ENCODE data around the gene PDXDC1. TPM values are rescaled to one million over a fixed set of nuclear protein-coding genes. Genes with fewer than 3 reads are reported as not detected.

Gene PDXDC1
- total RNA-seq, 1 experiment from 2014 or later, result 94.3 TPM

- ATAC-seq, result no peak
- intact Hi-C loops (cut with micrococcal nuclease), result no loop called here
- POLR2A ChIA-PET, result no interaction called here
Measured at GRCh38 chr16:14957576-14958322, 17.1 kb upstream of the PDXDC1 start.

GRCh38 chr16:14958323-14958600 lies 16.6 kb upstream of the PDXDC1 start:
- intact Hi-C loops (cut with micrococcal nuclease), result no loop called here
- no TSS peak for BruUV-seq (replicated peaks)
- no peak overlapping the region for H3K9ac ChIP-seq (ENCODE audit: low read length)
- H3K27ac ChIP-seq (ENCODE audit: low read depth, low read length), result no peak overlapping the region
- H3K36me3 ChIP-seq (ENCODE audit: control insufficient read depth in 1 of 2, insufficient read depth in 2 of 2, low read length in 2 of 2), result no peaks in the 10 kb centered on the region
- CTCF ChIA-PET, result no interaction called here
- H4K20me1 ChIP-seq (ENCODE audit: insufficient read depth), result no peaks in the 10 kb centered on the region
- POLR2A ChIA-PET, result no interaction called here
- RAD21 ChIA-PET (ENCODE audit: low non-redundant PET in 1 of 2, low total read pairs in 2 of 2, uncharacterized antibody in 2 of 2, unreplicated experiment in 2 of 2), result no interaction called here
- DNase-seq (ENCODE audit: low read depth, low spot score) (no peak), ATAC-seq (no peak)
- TF ChIP-seq CBX3 (IDR thresholded peaks at IDR 0.05; ENCODE audit: low read depth) (no peak), JUND (IDR thresholded peaks at IDR 0.05) (no peak), REST (IDR thresholded peaks at IDR 0.05; ENCODE audit: low read depth) (no peak)
- no peak overlapping the region for H3K4me3 ChIP-seq (replicated peaks in 1 of 2; ENCODE audit: low read depth in 1 of 2, low read length in 2 of 2)
- H3K27me3 ChIP-seq (ENCODE audit: insufficient read depth, low read length), result no peaks in the 10 kb centered on the region
- no peaks in the 10 kb centered on the region for H3K4me1 ChIP-seq (ENCODE audit: control insufficient read depth in 1 of 2, insufficient read depth in 2 of 2, low read length in 2 of 2)
- H3K9me2 ChIP-seq (ENCODE audit: insufficient read depth), result no peaks in the 10 kb centered on the region
- H2AFZ ChIP-seq (ENCODE audit: low read depth, low read length, poor library complexity, severe bottlenecking), result no peak overlapping the region
- H3K79me2 ChIP-seq (ENCODE audit: insufficient read depth, low read length), result no peaks in the 10 kb centered on the region
- no peak overlapping the region for H3K4me2 ChIP-seq (ENCODE audit: low read length)
- no peaks in the 10 kb centered on the region for H3K9me3 ChIP-seq (ENCODE audit: control insufficient read depth in 1 of 2, insufficient read depth in 1 of 2, low read depth in 1 of 2, low read length in 2 of 2)

More at GRCh38 chr16:14957576-14958322, 17.1 kb upstream of the PDXDC1 start:
- DNase-seq (ENCODE audit: low read depth, low spot score), result no peak
- no TSS peak for BruUV-seq (replicated peaks)
- Histone ChIP-seq H3K9me3 (ENCODE audit: control insufficient read depth in 1 of 2, insufficient read depth in 1 of 2, low read depth in 1 of 2, low read length in 2 of 2) (no peaks in the 10 kb centered on the region), H3K79me2 (ENCODE audit: insufficient read depth, low read length) (no peaks in the 10 kb centered on the region), H3K27me3 (ENCODE audit: insufficient read depth, low read length) (no peaks in the 10 kb centered on the region), H3K4me2 (ENCODE audit: low read length) (no peak overlapping the region), H3K27ac (ENCODE audit: low read depth, low read length) (no peak overlapping the region), H3K4me3 (replicated peaks in 1 of 2; ENCODE audit: low read depth in 1 of 2, low read length in 2 of 2) (no peak overlapping the region), H4K20me1 (ENCODE audit: insufficient read depth) (no peaks in the 10 kb centered on the region), H3K9ac (ENCODE audit: low read length) (no peak overlapping the region), H3K4me1 (ENCODE audit: control insufficient read depth in 1 of 2, insufficient read depth in 2 of 2, low read length in 2 of 2) (no peaks in the 10 kb centered on the region), H3K9me2 (ENCODE audit: insufficient read depth) (no peaks in the 10 kb centered on the region), H3K36me3 (ENCODE audit: control insufficient read depth in 1 of 2, insufficient read depth in 2 of 2, low read length in 2 of 2) (no peaks in the 10 kb centered on the region), H2AFZ (ENCODE audit: low read depth, low read length, poor library complexity, severe bottlenecking) (no peak overlapping the region)
- no peak for TF ChIP-seq RAD21 (IDR thresholded peaks at IDR 0.05; ENCODE audit: low read depth)
- CTCF ChIA-PET, result no interaction called here
- RAD21 ChIA-PET (ENCODE audit: low non-redundant PET in 1 of 2, low total read pairs in 2 of 2, uncharacterized antibody in 2 of 2, unreplicated experiment in 2 of 2), result no interaction called here
